ENCODE measurements around the gene CD302.
"Not testable (repeated sequence)": the region's sequence is repeated elsewhere in the genome, so short reads cannot be mapped to it uniquely, and the experiment has no call there.

The CD302 gene

DNA sequence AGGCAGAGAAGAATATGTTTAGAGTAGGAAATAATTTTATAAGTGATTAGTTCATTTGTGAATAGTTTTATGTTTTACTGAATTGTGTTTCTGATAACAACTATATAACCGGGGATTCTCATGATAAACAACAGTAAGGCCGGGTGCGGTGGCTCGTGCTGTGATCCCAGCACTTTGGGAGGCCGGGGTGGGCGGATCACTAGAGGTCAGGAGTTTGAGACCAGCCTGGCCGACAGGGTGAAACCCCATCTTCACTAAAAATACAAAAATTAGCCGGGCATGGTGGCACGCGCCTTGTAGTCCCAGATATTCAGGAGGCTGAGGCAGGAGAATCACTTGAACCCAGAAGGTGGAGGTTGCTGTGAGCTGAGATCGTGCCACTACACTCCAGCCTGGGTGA lies 52.8 kb downstream of the CD302 start:
- not testable (repeated sequence) for DNase-seq

DNA sequence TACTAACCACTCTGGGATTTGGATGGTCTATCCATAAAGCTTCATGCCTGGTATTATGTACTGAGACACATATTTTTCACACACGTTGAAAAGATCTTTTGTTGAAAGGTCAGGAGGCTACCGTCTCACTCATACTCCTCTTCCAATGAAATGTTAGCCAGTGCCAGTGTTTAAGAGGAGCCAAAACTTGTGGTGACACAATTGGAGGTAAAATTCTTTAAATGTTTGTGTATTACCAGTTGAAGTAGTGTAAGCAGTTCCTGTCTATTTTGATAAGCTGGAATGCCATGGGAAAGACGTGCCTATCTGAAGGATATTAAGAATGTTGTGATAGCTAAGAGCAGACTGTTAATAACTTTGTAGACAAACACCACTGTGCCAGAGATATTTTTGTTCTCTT lies 53.6 kb downstream of the CD302 start:
- no peak for DNase-seq

DNA sequence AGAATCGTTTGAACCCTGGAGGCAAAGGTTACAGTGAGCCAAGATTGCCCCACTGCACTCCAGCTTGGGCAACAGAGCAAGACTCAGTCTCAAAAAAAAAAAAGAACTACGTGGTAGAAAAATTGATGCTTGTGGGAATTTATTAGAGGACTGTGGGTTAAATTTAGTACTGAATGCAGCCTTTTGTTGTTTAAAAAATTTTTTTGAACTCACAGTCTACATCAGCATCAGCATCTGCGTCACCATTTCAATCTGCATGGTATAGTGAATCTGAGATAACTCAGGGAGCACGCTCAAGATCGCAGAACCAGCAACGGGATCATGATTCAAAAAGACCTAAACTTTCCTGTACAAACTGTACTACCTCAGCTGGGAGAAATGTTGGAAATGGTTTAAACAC lies 55.2 kb downstream of the CD302 start:
- no peak for DNase-seq

DNA sequence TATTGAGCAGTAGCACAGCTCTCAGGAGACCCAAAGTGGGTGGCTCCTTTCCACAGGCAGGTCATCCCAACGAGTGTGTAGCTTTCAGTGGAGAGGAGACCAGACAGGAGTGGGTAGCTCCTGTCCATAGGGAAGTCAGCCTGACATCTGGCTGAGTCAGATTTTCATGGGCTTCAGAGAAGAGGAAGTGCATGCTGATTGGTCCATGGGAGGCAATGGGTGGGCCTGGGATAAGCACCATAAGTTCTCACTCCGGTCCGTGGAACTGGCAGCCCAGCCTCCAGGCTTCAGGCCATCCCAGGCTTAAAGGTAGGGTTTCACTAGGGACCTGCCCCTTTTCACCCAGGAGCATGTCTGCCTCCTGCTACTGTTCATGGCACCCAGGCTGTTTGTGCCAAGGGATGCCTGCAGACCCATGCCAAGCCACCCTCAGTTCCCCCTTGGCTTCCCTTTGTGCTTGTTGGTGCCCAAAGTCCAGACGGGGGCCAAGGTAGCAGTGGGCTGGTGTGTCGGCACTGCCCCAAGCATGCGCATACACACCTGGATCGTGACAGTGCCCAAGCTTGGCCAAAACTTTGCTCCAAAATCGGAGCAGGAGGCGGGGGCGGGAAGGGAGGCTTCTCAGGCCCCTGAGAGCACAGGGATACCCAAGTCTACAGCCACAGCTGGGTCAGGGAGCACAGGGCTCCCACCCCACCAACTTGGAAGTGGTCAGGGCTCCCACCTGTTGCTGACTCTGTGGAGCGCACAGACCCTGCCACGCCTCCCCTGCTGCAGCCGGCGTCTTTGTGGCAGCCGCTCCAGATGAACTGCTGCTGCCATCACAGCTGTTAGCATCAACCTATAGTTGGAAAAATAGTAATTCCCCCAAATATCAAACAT lies 59.3 kb downstream of the CD302 start:
- DNase-seq = peak; percentile 30

DNA sequence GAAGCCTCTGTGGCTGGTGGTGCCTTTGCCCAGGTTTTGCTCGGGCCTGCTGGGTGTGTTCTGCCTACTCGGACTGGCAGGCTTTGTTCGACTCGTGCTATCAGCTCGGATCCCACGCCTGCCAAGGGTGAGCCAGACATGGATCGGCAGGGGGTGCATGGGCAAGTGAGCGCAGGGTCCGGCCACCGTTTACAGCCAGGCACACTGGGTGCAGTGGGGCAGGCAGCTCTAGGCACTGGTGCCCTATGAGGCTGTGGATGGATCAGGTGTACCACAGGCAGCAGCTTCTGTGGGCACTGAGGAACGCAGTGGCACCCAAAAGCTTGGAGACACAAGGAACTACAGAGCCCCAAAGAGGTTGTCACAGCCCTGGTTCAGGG lies 60.1 kb downstream of the CD302 start:
- DNase-seq = no peak

DNA sequence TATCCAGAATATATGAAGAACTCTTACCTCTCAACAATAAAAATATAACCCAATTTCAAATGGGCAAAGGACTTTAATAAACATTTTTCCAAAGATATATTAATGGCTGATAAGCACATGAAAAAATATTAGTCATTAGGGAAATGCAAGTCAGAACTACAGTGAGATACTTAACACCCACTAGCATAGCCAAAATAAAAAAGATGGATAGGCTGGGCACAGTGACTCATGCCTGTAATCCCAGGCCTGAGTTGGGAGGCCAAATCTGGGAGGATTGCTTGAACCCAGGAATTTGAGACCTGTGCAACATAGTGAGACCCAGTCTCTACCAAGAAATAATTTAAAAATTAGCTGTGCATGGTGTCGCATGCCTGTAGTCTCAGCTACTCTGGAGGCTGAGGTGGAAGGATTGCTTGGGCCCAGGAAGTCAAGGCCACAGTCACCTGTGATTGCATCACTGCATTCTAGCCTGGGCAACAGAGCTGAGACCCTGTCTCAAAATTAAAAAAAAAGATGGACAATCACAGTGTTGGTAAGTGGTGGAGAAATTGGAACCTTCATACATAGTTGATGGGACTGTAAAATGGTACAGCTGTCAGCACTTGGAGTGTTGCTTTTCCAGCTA lies 60.6 kb downstream of the CD302 start:
- no peak for DNase-seq

DNA sequence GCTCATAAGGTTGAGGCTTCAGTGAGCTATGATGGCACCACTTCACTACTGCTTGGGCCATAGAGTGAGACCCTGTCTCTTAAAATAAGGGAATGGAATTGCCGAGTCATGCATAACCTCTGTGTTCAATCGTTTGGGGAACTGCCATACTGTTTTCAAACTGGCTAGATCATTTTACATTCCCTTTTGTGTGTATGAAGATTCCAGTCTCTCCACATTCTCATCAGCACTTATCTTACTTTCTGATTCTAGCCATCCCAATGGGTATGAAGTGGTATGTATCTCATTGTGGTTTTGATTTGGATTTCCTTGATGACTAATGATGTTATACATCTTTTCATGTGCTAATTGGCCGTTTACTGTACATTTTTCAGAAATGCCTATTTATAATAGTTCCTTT lies 62.0 kb downstream of the CD302 start:
- DNase-seq = no peak

DNA sequence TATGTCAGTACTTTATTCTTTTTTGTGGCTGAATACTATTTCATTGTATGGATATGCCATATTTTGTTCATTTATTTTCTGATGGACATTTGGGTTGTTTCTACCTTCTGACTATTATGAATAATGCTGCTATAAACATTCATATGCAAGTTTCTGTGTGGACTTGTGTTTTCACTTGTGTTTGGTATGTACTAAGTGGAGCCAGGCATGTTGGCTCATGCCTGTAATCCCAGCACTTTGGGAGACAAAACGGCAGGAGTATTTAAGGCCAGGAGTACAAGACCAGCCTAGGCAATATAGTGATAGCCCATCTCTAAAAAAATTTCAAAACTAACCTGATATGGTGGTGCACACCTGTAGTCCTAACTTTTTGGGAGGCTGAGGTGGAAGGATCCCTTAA lies 62.4 kb downstream of the CD302 start:
- no peak for DNase-seq

DNA sequence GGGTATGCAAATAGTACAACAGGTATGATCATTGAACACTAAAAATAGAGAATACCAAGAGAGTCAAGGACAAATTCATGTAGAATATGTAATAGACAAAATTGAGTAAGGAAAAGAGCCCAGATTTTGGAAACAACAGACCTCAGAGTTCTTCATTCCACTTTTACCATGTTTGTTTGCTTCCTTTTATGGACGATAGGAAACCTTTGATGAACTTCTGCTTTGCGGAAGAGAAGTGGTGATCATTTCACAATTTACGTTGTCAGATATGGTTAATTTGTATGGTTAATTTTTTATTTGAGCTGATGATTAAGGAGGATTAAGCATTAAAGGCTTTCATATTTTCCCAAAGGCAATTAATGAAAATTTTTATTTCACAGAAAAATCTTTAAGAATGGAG lies 69.4 kb downstream of the CD302 start:
- DNase-seq = no peak

DNA sequence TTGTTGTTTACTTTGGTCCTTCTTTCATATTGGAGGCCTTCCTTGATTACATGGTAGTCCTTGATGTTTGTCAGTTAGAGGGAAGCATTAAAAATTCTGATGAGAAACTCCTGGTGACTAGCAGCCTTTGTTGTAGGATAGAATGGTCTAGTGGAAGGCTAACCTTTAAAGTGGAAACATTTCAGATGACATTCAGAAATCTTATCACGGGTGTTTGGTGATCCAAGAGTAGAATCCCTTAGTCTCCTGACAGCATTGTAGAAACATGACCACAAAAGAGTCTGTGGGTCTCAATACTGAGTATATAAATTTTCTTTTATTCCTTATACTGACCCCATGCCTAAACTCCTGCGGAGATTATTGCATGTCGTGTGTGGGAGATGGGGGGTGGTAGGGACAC lies 72.3 kb downstream of the CD302 start:
- DNase-seq = no peak

DNA sequence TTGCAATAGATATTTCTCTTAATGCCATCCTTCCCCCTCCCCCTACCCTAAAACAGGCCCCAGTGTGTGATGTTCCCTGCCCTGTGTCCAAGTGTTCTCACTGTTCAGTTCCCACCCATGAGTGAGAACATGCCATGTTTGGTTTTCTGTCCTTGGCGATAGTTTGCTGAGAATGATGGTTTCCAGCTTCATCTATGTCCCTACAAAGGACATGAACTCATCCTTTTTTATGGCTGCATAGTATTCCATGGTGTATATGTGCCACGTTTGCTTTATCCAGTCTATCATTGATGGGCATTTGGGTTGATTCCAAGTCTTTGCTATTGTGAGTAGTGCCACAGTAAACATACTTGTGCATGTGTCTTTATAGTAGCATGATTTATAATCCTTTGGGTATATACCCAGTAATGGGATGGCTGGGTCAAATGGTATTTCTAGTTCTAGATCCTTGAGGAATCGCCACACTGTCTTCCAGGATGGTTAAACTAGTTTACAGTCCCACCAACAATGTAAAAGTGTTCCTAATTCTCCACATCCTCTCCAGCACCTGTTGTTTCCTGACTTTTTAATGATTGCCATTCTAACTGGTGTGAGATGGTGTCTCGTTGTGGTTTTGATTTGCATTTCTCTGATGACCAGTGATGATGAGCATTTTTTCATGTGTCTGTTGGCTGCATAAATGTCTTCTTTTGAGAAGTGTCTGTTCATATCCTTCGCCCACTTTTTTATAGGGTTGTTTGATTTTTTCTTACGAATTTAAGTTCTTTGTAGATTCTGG lies 73.0 kb downstream of the CD302 start:
- DNase-seq = not testable (repeated sequence)

DNA sequence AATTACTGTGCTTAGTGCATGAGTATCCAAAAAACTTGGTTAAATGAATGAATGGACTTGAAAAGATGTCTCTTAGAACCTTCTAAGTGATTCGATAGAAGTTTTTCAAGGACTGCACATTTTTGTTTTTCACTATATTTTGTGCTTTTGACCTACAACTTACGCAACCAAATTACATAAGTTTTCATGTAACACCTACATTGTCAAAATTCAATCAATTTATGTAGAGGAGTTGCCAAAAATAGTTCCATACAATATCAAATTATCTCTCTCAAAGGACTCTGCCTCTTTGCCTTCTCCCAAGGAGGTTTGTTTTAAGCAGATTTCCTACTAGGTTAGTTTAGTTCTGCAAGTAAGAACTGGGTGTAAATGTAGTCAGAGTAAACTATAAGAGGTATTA lies 75.4 kb downstream of the CD302 start:
- DNase-seq = no peak

DNA sequence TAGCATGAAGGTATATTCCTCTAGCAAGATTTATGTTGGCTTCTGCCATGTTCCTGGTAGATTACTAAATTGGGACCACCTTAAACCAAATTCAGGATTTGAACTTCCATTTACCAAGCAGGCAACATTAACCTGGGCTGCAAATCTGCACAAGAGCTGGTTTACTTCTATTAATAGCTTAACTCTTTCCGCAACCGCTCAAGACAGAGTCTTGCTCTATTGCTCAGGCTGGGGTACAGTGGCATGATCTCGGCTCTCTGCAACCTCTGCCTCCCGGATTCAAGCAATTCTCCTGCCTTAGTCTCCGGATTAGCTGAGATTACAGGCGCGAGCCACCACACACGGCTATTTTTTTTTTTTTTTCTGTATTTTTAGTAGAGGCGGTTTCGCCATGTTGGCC lies 77.3 kb downstream of the CD302 start:
- no peak for DNase-seq

Data from hematopoietic multipotent progenitor cell treated with erythropoietin and hydrocortisone succinate and interleukin-3 and kit ligand, for 6 days (in vitro differentiated cells).